Jurkat, Clone E6-1 (cell line): ENCODE data around the gene PABPN1.

ENCODE experiments used
- DNase-seq: peaks from one replicate; pipeline ENCODE4 v3.0.0-alpha.2; 2011; ENCODE audit warnings: low read depth, low spot score
- H3K4me3 ChIP-seq: 2 replicates; pipeline ENCODE4 v1.5.1; 2011; ENCODE audit warnings: mild to moderate bottlenecking, low read length, control low read depth, moderate library complexity

Gene PABPN1

GRCh38 chr14:23352506-23353432 is 31.5 kb downstream of the PABPN1 start, which contains the start of gene SLC22A17:
Gene SLC22A17 (minus strand): TSS chr14:23352887.
- DNase-seq, result peak; percentile 25
- peak within 1 kb of the TSS; percentile 56 for H3K4me3 ChIP-seq

GRCh38 chr14:23353433-23353780 is 32.1 kb downstream of the PABPN1 start:
- DNase-seq, result no peak
- H3K4me3 ChIP-seq, result no peak overlapping the region

- no peak overlapping the region for H3K4me3 ChIP-seq
- DNase-seq, result no peak
Measured at GRCh38 chr14:23354990-23355389, 33.7 kb downstream of the PABPN1 start.

- H3K4me3 ChIP-seq, result no peak overlapping the region
- DNase-seq, result no peak
Measured at GRCh38 chr14:23355871-23356435, 34.7 kb downstream of the PABPN1 start.

- DNase-seq, result no peak
Measured at GRCh38 chr14:23356662-23357061, 35.4 kb downstream of the PABPN1 start.

GRCh38 chr14:23357261-23357660 is 36.0 kb downstream of the PABPN1 start:
- DNase-seq, result no peak

More at GRCh38 chr14:23356662-23357061, 35.4 kb downstream of the PABPN1 start:
- H3K4me3 ChIP-seq, result no peak overlapping the region

GRCh38 chr14:23358042-23358441 is 36.8 kb downstream of the PABPN1 start:
- DNase-seq, result no peak

More at GRCh38 chr14:23357261-23357660, 36.0 kb downstream of the PABPN1 start:
- no peak overlapping the region for H3K4me3 ChIP-seq

GRCh38 chr14:23358553-23359166 is 37.4 kb downstream of the PABPN1 start:
- no peak overlapping the region for H3K4me3 ChIP-seq
- DNase-seq, result no peak

More at GRCh38 chr14:23358042-23358441, 36.8 kb downstream of the PABPN1 start:
- H3K4me3 ChIP-seq, result no peak overlapping the region

GRCh38 chr14:23359167-23359626 is 37.9 kb downstream of the PABPN1 start:
- DNase-seq, result no peak

GRCh38 chr14:23359722-23360447 is 38.6 kb downstream of the PABPN1 start:
- no peak overlapping the region for H3K4me3 ChIP-seq
- DNase-seq, result no peak

More at GRCh38 chr14:23359167-23359626, 37.9 kb downstream of the PABPN1 start:
- no peak overlapping the region for H3K4me3 ChIP-seq

GRCh38 chr14:23360496-23360895 is 39.2 kb downstream of the PABPN1 start:
- DNase-seq, result no peak
- no peak overlapping the region for H3K4me3 ChIP-seq

GRCh38 chr14:23361320-23361719 is 40.1 kb downstream of the PABPN1 start:
- no peak overlapping the region for H3K4me3 ChIP-seq
- DNase-seq, result no peak

- no peak for DNase-seq
- no peak overlapping the region for H3K4me3 ChIP-seq
Measured at GRCh38 chr14:23361763-23362162, 40.5 kb downstream of the PABPN1 start.

GRCh38 chr14:23362200-23362599 is 40.9 kb downstream of the PABPN1 start:
- DNase-seq, result no peak
- H3K4me3 ChIP-seq, result no peak overlapping the region

- DNase-seq, result no peak
- H3K4me3 ChIP-seq, result no peak overlapping the region
Measured at GRCh38 chr14:23364164-23365035, 43.1 kb downstream of the PABPN1 start.

GRCh38 chr14:23365036-23365731 is 43.9 kb downstream of the PABPN1 start, which contains the start of gene EFS:
Gene EFS (minus strand): TSS chr14:23365172. CDS start chr14:23365025, 147 bp downstream.
- DNase-seq, result no peak
- no peak within 1 kb of the TSS for H3K4me3 ChIP-seq

GRCh38 chr14:23365732-23366425 is 44.6 kb downstream of the PABPN1 start:
- H3K4me3 ChIP-seq, result no peak overlapping the region
- DNase-seq, result no peak
